MM.1S (cell line): ENCODE data around the gene SHISA6.

ENCODE experiments used
- DNase-seq: peaks from one replicate; pipeline ENCODE4 v3.0.0-alpha.2; 2015
- H2AFZ ChIP-seq: fragments of 300-600 bp; sonication (generic); 2 replicates; pipeline ENCODE4 v1.6.0; 2016; ENCODE audit warnings: antibody characterized with exemption, low read length
- H3F3A ChIP-seq: fragments of 300-600 bp; sonication (generic); 2 replicates; pipeline ENCODE4 v1.6.1; 2016; ENCODE audit warnings: mild to moderate bottlenecking, antibody characterized with exemption, low read length, moderate library complexity, mixed read lengths; ENCODE audit not compliant: insufficient read depth
- H3K27ac ChIP-seq: fragments of 300-600 bp; sonication (generic); 2 replicates; pipeline ENCODE4 v1.5.1; 2016; ENCODE audit warnings: mild to moderate bottlenecking, low read length
- H3K27me3 ChIP-seq: fragments of 300-600 bp; sonication (generic); replicated peaks from 2 replicates; pipeline ENCODE4 v1.6.0; 2016; ENCODE audit warnings: low read length; ENCODE audit not compliant: insufficient read depth
- H3K36me3 ChIP-seq: fragments of 300-600 bp; sonication (generic); replicated peaks from 2 replicates; pipeline ENCODE4 v1.6.1; 2016; ENCODE audit warnings: mild to moderate bottlenecking, low read length, mixed read lengths; ENCODE audit not compliant: insufficient read depth
- H3K4me1 ChIP-seq: fragments of 300-600 bp; sonication (generic); 2 replicates; pipeline ENCODE4 v1.6.1; 2016; ENCODE audit warnings: low read length, mixed read lengths
- H3K4me2 ChIP-seq: fragments of 300-600 bp; sonication (generic); 2 replicates; pipeline ENCODE4 v1.6.0; 2016; ENCODE audit warnings: low read depth, low read length
- H3K4me3 ChIP-seq: fragments of 300-600 bp; sonication (generic); 2 replicates; pipeline ENCODE4 v1.5.1; 2016; ENCODE audit warnings: low read length, mixed read lengths
- H3K79me2 ChIP-seq: fragments of 300-600 bp; sonication (generic); 2 replicates; pipeline ENCODE4 v1.6.1; 2016; ENCODE audit warnings: mixed run types, low read length, mixed read lengths
- H3K9ac ChIP-seq: fragments of 300-600 bp; sonication (generic); 2 replicates; pipeline ENCODE4 v1.6.1; 2016; ENCODE audit warnings: low read length, mixed read lengths
- H3K9me2 ChIP-seq: fragments of 300-600 bp; sonication (generic); replicated peaks from 2 replicates; pipeline ENCODE4 v1.6.1; 2016; ENCODE audit warnings: mild to moderate bottlenecking, low read length, mixed read lengths; ENCODE audit not compliant: insufficient read depth
- H3K9me3 ChIP-seq: fragments of 300-600 bp; sonication (generic); replicated peaks from 2 replicates; pipeline ENCODE4 v1.6.1; 2016; ENCODE audit warnings: mild to moderate bottlenecking, low read length, mixed read lengths; ENCODE audit not compliant: insufficient read depth
- H4K20me1 ChIP-seq: fragments of 300-600 bp; sonication (generic); 2 replicates; pipeline ENCODE4 v1.6.1; 2016; ENCODE audit warnings: mild to moderate bottlenecking, low read length, moderate library complexity, mixed read lengths; ENCODE audit not compliant: insufficient read depth
- EZH2 ChIP-seq: fragments of 300-600 bp; sonication (generic); optimal IDR thresholded peaks from 2 replicates; pipeline ENCODE3; 2017; ENCODE audit warnings: low read depth, mild to moderate bottlenecking, antibody characterized with exemption, low read length, mixed read lengths
- EZH2phosphoT487 ChIP-seq: fragments of 300-600 bp; sonication (generic); IDR thresholded peaks from 2 replicates; pipeline ENCODE4 v1.6.1; 2018; ENCODE audit warnings: antibody characterized with exemption, low read length
- TF ChIP-seq, protein P1 (sequence below): fragments of 300-600 bp; sonication (generic); IDR thresholded peaks from 2 replicates; pipeline ENCODE4 v1.5.1; 2016; ENCODE audit warnings: antibody characterized with exemption, low read length, mixed read lengths

SHISA6 gene

DNA sequence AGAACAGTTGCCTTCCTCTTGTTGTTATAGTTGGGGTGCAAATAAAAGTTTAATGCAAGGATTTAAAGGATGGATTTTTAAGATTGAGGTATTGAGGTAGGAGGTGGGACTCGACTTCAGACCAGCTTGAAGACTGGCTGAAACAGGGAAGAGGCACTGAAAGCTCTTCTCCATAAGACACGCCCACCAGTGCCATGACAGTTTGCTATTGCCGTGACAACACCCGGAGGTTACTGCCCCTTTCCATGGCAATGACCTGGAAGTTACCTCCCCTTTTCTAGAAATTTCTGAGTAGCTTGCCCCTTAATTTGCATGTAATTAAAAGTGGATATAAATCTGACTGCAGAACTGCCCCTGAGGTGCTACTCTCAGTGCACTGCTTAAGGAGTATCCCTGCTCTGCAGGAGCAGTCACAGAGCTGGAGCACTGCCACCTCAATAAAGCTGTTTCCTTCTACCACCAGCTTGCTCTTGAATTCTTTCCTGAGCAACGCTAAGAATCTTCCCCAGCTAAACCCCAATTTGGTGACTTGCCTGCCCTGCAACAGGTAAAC lies 122.6 kb downstream of the SHISA6 start:
- Histone ChIP-seq H3K27me3 (no peaks in the 10 kb centered on the region), H3K9me2 (no peaks in the 10 kb centered on the region)

DNA sequence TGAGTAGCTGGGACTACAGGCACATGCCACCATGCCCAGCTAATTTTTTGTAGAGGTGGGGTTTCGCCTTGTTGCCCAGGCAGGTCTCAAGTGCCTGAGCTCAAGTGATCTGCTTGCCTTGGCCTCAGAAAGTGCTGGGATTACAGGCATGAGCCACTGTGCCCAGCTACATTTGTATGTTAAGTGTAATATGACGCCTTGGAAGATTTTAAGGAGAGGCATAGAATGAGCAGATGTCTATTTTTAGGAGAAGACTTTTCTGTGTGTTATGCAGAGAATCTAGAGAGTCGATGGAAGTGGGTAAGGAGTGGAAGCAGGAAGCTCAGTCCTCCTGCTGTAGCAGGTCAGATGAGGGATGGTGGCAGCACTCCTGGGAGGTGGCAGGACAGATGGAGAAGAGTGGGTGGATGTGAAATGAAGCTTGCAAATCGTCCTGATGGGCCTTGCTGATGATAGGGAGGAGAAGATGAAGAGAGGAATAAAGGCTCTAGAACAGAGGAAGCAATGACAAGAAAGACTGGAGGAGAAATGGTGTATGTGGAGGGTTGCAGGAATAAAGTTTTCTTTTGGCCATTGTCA lies 125.3 kb downstream of the SHISA6 start:
- no peak overlapping the region for H2AFZ ChIP-seq
- no peaks in the 10 kb centered on the region for H3K4me1 ChIP-seq
- H3K9ac ChIP-seq: no peak overlapping the region
- H3K4me3 ChIP-seq: no peak overlapping the region
- no peaks in the 10 kb centered on the region for H3K79me2 ChIP-seq
- no peaks in the 10 kb centered on the region for H3K9me2 ChIP-seq
- DNase-seq: no peak
- no peaks in the 10 kb centered on the region for H3K9me3 ChIP-seq
- no peaks in the 10 kb centered on the region for H3F3A ChIP-seq
- no peak overlapping the region for H3K27ac ChIP-seq
- H3K27me3 ChIP-seq: no peaks in the 10 kb centered on the region
- no peaks in the 10 kb centered on the region for H4K20me1 ChIP-seq
- H3K36me3 ChIP-seq: no peaks in the 10 kb centered on the region
- TF ChIP-seq EZH2 (no peak), EZH2phosphoT487 (no peak)
- TF ChIP-seq, protein P1, sequence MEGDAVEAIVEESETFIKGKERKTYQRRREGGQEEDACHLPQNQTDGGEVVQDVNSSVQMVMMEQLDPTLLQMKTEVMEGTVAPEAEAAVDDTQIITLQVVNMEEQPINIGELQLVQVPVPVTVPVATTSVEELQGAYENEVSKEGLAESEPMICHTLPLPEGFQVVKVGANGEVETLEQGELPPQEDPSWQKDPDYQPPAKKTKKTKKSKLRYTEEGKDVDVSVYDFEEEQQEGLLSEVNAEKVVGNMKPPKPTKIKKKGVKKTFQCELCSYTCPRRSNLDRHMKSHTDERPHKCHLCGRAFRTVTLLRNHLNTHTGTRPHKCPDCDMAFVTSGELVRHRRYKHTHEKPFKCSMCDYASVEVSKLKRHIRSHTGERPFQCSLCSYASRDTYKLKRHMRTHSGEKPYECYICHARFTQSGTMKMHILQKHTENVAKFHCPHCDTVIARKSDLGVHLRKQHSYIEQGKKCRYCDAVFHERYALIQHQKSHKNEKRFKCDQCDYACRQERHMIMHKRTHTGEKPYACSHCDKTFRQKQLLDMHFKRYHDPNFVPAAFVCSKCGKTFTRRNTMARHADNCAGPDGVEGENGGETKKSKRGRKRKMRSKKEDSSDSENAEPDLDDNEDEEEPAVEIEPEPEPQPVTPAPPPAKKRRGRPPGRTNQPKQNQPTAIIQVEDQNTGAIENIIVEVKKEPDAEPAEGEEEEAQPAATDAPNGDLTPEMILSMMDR: no peak
- H3K4me2 ChIP-seq: no peak overlapping the region

More for the DNA sequence above, 122.6 kb downstream of the SHISA6 start:
- H3K27ac ChIP-seq: no peak overlapping the region
- no peaks in the 10 kb centered on the region for H3K36me3 ChIP-seq
- H3K9me3 ChIP-seq: no peaks in the 10 kb centered on the region
- no peaks in the 10 kb centered on the region for H4K20me1 ChIP-seq
- H3K4me2 ChIP-seq: no peak overlapping the region
- H3K4me3 ChIP-seq: no peak overlapping the region
- H3F3A ChIP-seq: no peaks in the 10 kb centered on the region
- no peak overlapping the region for H2AFZ ChIP-seq
- H3K9ac ChIP-seq: no peak overlapping the region
- H3K79me2 ChIP-seq: no peaks in the 10 kb centered on the region
- TF ChIP-seq EZH2: no peak
- no peak for TF ChIP-seq EZH2phosphoT487
- TF ChIP-seq, protein P1: no peak
- H3K4me1 ChIP-seq: no peaks in the 10 kb centered on the region
- no peak for DNase-seq

DNA sequence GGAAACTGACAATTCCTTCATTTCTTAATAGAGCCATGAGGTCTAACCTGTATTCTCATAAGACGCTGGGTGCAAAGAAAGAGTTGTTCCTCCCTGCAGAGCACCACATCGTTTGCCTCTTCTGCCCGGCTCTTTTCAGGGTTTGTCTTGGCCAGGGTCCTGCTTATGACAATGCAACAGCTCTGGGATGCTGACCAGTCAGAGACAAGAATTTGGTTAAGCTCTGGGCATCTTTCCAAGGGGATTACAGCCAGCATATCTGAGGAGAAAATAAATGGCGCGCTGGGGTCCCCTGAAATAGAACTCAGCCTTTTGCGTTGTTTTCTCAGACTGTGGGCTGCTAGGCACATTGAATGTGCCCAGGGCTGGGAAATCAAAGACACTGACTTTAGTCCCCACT lies 128.6 kb downstream of the SHISA6 start:
- no peaks in the 10 kb centered on the region for H4K20me1 ChIP-seq
- no peak overlapping the region for H2AFZ ChIP-seq
- no peaks in the 10 kb centered on the region for H3K79me2 ChIP-seq
- TF ChIP-seq, protein P1: no peak
- TF ChIP-seq EZH2 (no peak), EZH2phosphoT487 (no peak)
- no peaks in the 10 kb centered on the region for H3K4me1 ChIP-seq
- H3F3A ChIP-seq: no peaks in the 10 kb centered on the region
- no peak overlapping the region for H3K27ac ChIP-seq
- H3K9me3 ChIP-seq: no peaks in the 10 kb centered on the region
- no peak for DNase-seq
- no peaks in the 10 kb centered on the region for H3K27me3 ChIP-seq
- H3K9ac ChIP-seq: no peak overlapping the region
- no peak overlapping the region for H3K4me2 ChIP-seq
- H3K36me3 ChIP-seq: no peaks in the 10 kb centered on the region
- no peaks in the 10 kb centered on the region for H3K9me2 ChIP-seq
- H3K4me3 ChIP-seq: no peak overlapping the region
